GM23338 (cell line): ENCODE data around the gene CPNE5. TPM values are rescaled to one million over a fixed set of nuclear protein-coding genes. Genes with fewer than 3 reads are reported as not detected.

ENCODE experiments used
- ATAC-seq: fragments of 200-7000 bp; cut with Tn5 transposase; 3 replicates; pipeline ENCODE4 v1.9.1; 2020
- DNase-seq: peaks from one replicate; pipeline ENCODE4 v3.0.0-alpha.2; 2015; ENCODE audit warnings: low spot score
- H2AFZ ChIP-seq: fragments of 200-600 bp; sonication (generic); 2 replicates; pipeline ENCODE4 v1.8.0; 2016; ENCODE audit warnings: antibody characterized with exemption, mild to moderate bottlenecking, moderate library complexity
- H3F3A ChIP-seq: fragments of 200-600 bp; sonication (generic); replicated peaks from 2 replicates; pipeline ENCODE4 v1.8.0; 2017; ENCODE audit warnings: antibody characterized with exemption, mixed run types, low read depth
- H3K27ac ChIP-seq: fragments of 200-600 bp; sonication (generic); 2 replicates; pipeline ENCODE4 v1.6.1; 2016; ENCODE audit warnings: low read depth
- H3K27me3 ChIP-seq: fragments of 200-600 bp; sonication (generic); 2 replicates; pipeline ENCODE4 v1.8.0; 2016; ENCODE audit warnings: mild to moderate bottlenecking, mixed run types, moderate library complexity; ENCODE audit not compliant: insufficient read depth
- H3K36me3 ChIP-seq: fragments of 200-600 bp; sonication (generic); 2 replicates; pipeline ENCODE4 v1.8.0; 2016; ENCODE audit warnings: mild to moderate bottlenecking; ENCODE audit not compliant: insufficient read depth
- H3K4me1 ChIP-seq: fragments of 200-600 bp; sonication (generic); 2 replicates; pipeline ENCODE4 v1.8.0; 2016; ENCODE audit warnings: mild to moderate bottlenecking, moderate library complexity; ENCODE audit not compliant: insufficient read depth
- H3K4me2 ChIP-seq: fragments of 200-600 bp; sonication (generic); 2 replicates; pipeline ENCODE4 v1.7.1; 2017; ENCODE audit warnings: mixed run types
- H3K4me3 ChIP-seq: fragments of 200-600 bp; sonication (generic); 2 replicates; pipeline ENCODE4 v1.6.1; 2016; ENCODE audit warnings: mixed run types
- H3K79me2 ChIP-seq: fragments of 200-600 bp; sonication (generic); replicated peaks from 2 replicates; pipeline ENCODE4 v1.8.0; 2017; ENCODE audit warnings: mild to moderate bottlenecking; ENCODE audit not compliant: insufficient read depth
- H3K9me2 ChIP-seq: fragments of 200-600 bp; sonication (generic); 2 replicates; pipeline ENCODE4 v1.8.0; 2017; ENCODE audit not compliant: insufficient read depth
- H4K20me1 ChIP-seq: fragments of 200-600 bp; sonication (generic); replicated peaks from 2 replicates; pipeline ENCODE4 v1.8.0; 2017; ENCODE audit warnings: mild to moderate bottlenecking; ENCODE audit not compliant: insufficient read depth
- H3K27ac Mint-ChIP-seq: 2 replicates; pipeline ENCODE4 v1.8.0; 2020; ENCODE audit warnings: inconsistent platforms, mild to moderate bottlenecking, moderate library complexity, mixed read lengths
- H3K27me3 Mint-ChIP-seq: 3 replicates; pipeline ENCODE4 v1.8.0; 2022; ENCODE audit warnings: low read depth, mild to moderate bottlenecking, moderate library complexity, mixed read lengths, inconsistent platforms; ENCODE audit not compliant: insufficient read depth, poor library complexity
- H3K36me3 Mint-ChIP-seq: 3 replicates; pipeline ENCODE4 v1.8.0; 2021; ENCODE audit warnings: low read depth, mild to moderate bottlenecking, inconsistent platforms, moderate library complexity, mixed read lengths
- H3K4me1 Mint-ChIP-seq: 3 replicates; pipeline ENCODE4 v1.8.0; 2020; ENCODE audit warnings: mild to moderate bottlenecking, inconsistent platforms, mixed read lengths
- H3K4me3 Mint-ChIP-seq: 3 replicates; pipeline ENCODE4 v1.8.0; 2021; ENCODE audit warnings: moderate library complexity, mild to moderate bottlenecking, inconsistent platforms, mixed read lengths
- H3K9me3 Mint-ChIP-seq: 3 replicates; pipeline ENCODE4 v1.8.0; 2020; ENCODE audit warnings: moderate library complexity, mild to moderate bottlenecking, inconsistent platforms, mixed read lengths
- CREB1 ChIP-seq: fragments of 250-450 bp; sonication (Bioruptor Pico); IDR thresholded peaks from 2 replicates; pipeline ENCODE4 v1.5.0; 2020; ENCODE audit warnings: low read depth, mild to moderate bottlenecking, moderate library complexity
- CTCF ChIP-seq, 2 experiments: fragments of 200-600 bp in 1 of 2; sonication (generic) in 1 of 2; conservative IDR thresholded peaks; 2 replicates each; pipeline versions ENCODE4 v1.5.1 to v1.6.1; 2016 to 2017; ENCODE audit warnings: antibody characterized with exemption in 2 of 2, low read depth in 2 of 2, mild to moderate bottlenecking in 2 of 2, moderate library complexity in 1 of 2
- EZH2phosphoT487 ChIP-seq: fragments of 200-600 bp; sonication (generic); IDR thresholded peaks from one replicate; pipeline ENCODE4 v1.8.1; 2018; ENCODE audit warnings: antibody characterized with exemption; ENCODE audit not compliant: unreplicated experiment
- JUNB ChIP-seq: IDR thresholded peaks from one replicate; pipeline ENCODE4 v1.6.1; 2016; ENCODE audit warnings: antibody characterized with exemption; ENCODE audit not compliant: unreplicated experiment
- NANOG ChIP-seq: IDR thresholded peaks from 2 replicates; pipeline ENCODE4 v1.6.1; 2016; ENCODE audit warnings: antibody characterized with exemption, borderline replicate concordance
- POLR2AphosphoS5 ChIP-seq: IDR thresholded peaks from 2 replicates; pipeline ENCODE4 v1.6.1; 2016; ENCODE audit warnings: antibody characterized with exemption, low read depth
- STAT1 ChIP-seq: IDR thresholded peaks from one replicate; pipeline ENCODE4 v1.6.1; 2016; ENCODE audit warnings: antibody characterized with exemption; ENCODE audit not compliant: unreplicated experiment
- ZNF114 ChIP-seq: fragments of 250-450 bp; sonication (Bioruptor Pico); IDR thresholded peaks from 2 replicates; pipeline ENCODE4 v1.5.0; 2020; ENCODE audit warnings: mild to moderate bottlenecking, moderate library complexity
- ZNF331 ChIP-seq: fragments of 250-450 bp; sonication (Bioruptor Pico); IDR thresholded peaks from 2 replicates; pipeline ENCODE4 v1.5.0; 2020; ENCODE audit warnings: low read depth, mild to moderate bottlenecking, moderate library complexity
- ZNF462 ChIP-seq: fragments of 250-450 bp; sonication (Bioruptor Pico); IDR thresholded peaks from 2 replicates; pipeline ENCODE4 v1.5.0; 2020; ENCODE audit warnings: mild to moderate bottlenecking, moderate library complexity
- polyA plus RNA-seq: library from polyadenylated mRNA; unstranded; fragments of >200 nt; fragmentation: Nextera tagmentation; extraction: Ambion mirVana; gene quantifications from 2 replicates; pipeline ENCODE4 v1.2.1, GENCODE V29; 2016
- total RNA-seq: library from RNA; depleted of rRNA; stranded (reverse); fragments of >200 nt; shearing (Covaris generic); gene quantifications from 2 replicates; pipeline ENCODE4 v1.2.3, GENCODE V29; 2014
- TF ChIP-seq, protein P1 (sequence below): IDR thresholded peaks from 2 replicates; pipeline ENCODE4 v1.6.1; 2016; ENCODE audit warnings: antibody characterized with exemption

CPNE5 gene
- total and polyA plus RNA-seq, 2 experiments from 2014 or later = 0.14 to 0.42 TPM

GRCh38 chr6:36809156-36809555 is 30.1 kb downstream of the CPNE5 start:
- DNase-seq (no peak), ATAC-seq (no peak)
- no peak overlapping the region for H3K4me3 Mint-ChIP-seq
- no peak for TF ChIP-seq ZNF114 (CRISPR knock-in tag)
- Histone ChIP-seq H3K4me3 (no peak overlapping the region), H3K4me2 (no peak overlapping the region), H3K27ac (no peak overlapping the region), H3F3A (no peaks in the 10 kb centered on the region), H3K36me3 (no peaks in the 10 kb centered on the region), H3K27me3 (no peaks in the 10 kb centered on the region), H3K79me2 (no peaks in the 10 kb centered on the region), H4K20me1 (no peaks in the 10 kb centered on the region), H3K4me1 (peaks cover 15% of the 10 kb centered on the region), H2AFZ (no peak overlapping the region), H3K9me2 (no peaks in the 10 kb centered on the region)
- no peaks in the 10 kb centered on the region for H3K36me3 Mint-ChIP-seq
- H3K27me3 Mint-ChIP-seq = peaks cover 13% of the 10 kb centered on the region
- no peaks in the 10 kb centered on the region for H3K9me3 Mint-ChIP-seq
- no peak overlapping the region for H3K27ac Mint-ChIP-seq
- peaks cover 42% of the 10 kb centered on the region for H3K4me1 Mint-ChIP-seq

DNA sequence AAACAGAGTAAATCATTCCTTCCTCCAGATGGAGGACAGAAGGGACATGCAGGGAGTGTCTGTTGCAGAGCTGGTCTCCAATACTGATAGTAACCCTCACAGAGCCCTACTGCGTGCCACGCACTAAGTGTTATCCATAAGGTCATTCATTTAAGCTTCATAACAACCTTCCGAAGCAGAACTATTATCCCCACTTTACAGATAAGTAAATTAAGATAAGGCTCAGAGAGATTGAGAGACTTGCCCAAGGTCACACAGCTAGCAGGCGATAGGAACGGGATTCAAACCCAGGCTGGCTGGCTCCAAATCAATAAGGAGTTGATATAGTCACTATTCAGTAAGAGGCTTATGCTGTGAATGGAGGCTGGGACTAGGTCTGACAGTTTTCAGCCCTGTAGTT is 30.6 kb downstream of the CPNE5 start:
- H2AFZ ChIP-seq = no peak overlapping the region
- Mint-ChIP-seq H3K4me1 (peaks cover 46% of the 10 kb centered on the region), H3K36me3 (no peaks in the 10 kb centered on the region), H3K27ac (no peak overlapping the region), H3K9me3 (no peaks in the 10 kb centered on the region), H3K27me3 (peaks cover 13% of the 10 kb centered on the region), H3K4me3 (no peak overlapping the region)
- no peaks in the 10 kb centered on the region for H3K9me2 ChIP-seq
- H4K20me1 ChIP-seq = no peaks in the 10 kb centered on the region
- H3K27me3 ChIP-seq = no peaks in the 10 kb centered on the region
- no peaks in the 10 kb centered on the region for H3K79me2 ChIP-seq
- no peak overlapping the region for H3K27ac ChIP-seq
- ATAC-seq (no peak), DNase-seq (no peak)
- no peaks in the 10 kb centered on the region for H3K36me3 ChIP-seq
- H3K4me2 ChIP-seq = no peak overlapping the region
- no peaks in the 10 kb centered on the region for H3F3A ChIP-seq
- H3K4me3 ChIP-seq = no peak overlapping the region
- TF ChIP-seq POLR2AphosphoS5 = no peak
- no peak for TF ChIP-seq CTCF (conservative IDR thresholded peaks at IDR 0.05; ENCODE audit: low read depth in 2 of 2)
- TF ChIP-seq NANOG = no peak
- no peak for TF ChIP-seq CREB1 (CRISPR knock-in tag)
- TF ChIP-seq, protein P1, sequence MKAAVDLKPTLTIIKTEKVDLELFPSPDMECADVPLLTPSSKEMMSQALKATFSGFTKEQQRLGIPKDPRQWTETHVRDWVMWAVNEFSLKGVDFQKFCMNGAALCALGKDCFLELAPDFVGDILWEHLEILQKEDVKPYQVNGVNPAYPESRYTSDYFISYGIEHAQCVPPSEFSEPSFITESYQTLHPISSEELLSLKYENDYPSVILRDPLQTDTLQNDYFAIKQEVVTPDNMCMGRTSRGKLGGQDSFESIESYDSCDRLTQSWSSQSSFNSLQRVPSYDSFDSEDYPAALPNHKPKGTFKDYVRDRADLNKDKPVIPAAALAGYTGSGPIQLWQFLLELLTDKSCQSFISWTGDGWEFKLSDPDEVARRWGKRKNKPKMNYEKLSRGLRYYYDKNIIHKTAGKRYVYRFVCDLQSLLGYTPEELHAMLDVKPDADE = no peak
- TF ChIP-seq STAT1 = no peak
- no peak for TF ChIP-seq ZNF331 (CRISPR knock-in tag)
- TF ChIP-seq EZH2phosphoT487 = no peak
- no peak for TF ChIP-seq ZNF462 (CRISPR knock-in tag)
- no peak for TF ChIP-seq JUNB
- peaks cover 21% of the 10 kb centered on the region for H3K4me1 ChIP-seq
